Mesodermal cell (in vitro differentiated cells): Measurements from ENCODE around the gene DNLZ.

ENCODE experiments used
- H3K27ac ChIP-seq: 2 replicates; pipeline ENCODE4 v1.7.0; 2013; ENCODE audit warnings: mild to moderate bottlenecking, low read depth, low read length, moderate library complexity; ENCODE audit not compliant: severe bottlenecking
- H3K36me3 ChIP-seq: 2 replicates; pipeline ENCODE4 v1.7.1; 2013; ENCODE audit warnings: mild to moderate bottlenecking, low read length, moderate library complexity; ENCODE audit not compliant: control insufficient read depth, insufficient read depth
- H3K4me1 ChIP-seq: one replicate; pipeline ENCODE4 v1.7.1; 2013; ENCODE audit warnings: mild to moderate bottlenecking, low read length; ENCODE audit not compliant: insufficient read depth, control insufficient read depth, poor library complexity, severe bottlenecking
- H3K4me3 ChIP-seq: 2 replicates; pipeline ENCODE4 v1.7.0; 2013; ENCODE audit warnings: low read length, control low read depth, mild to moderate bottlenecking; ENCODE audit not compliant: insufficient read depth, poor library complexity, severe bottlenecking; ENCODE audit errors: extremely low read depth
- H3K9me3 ChIP-seq: 2 replicates; pipeline ENCODE4 v1.7.1; 2013; ENCODE audit warnings: mild to moderate bottlenecking, low read length, moderate library complexity; ENCODE audit not compliant: control insufficient read depth
- WGBS, 2 experiments: methylation state at CpG; one replicate each; pipeline ENCODE4 v1.1.5; 2013; ENCODE audit warnings: missing lambda C conversion rate in 2 of 2; ENCODE audit not compliant: insufficient coverage in 2 of 2; 5-methylcytosine and 5-hydroxymethylcytosine counted together

The DNLZ gene

GRCh38 chr9:136334541-136334940 is 29.0 kb downstream of the DNLZ start:
- Histone ChIP-seq H3K36me3 (peaks cover 55% of the 10 kb centered on the region), H3K4me3 (no peak overlapping the region), H3K4me1 (peaks cover 8% of the 10 kb centered on the region), H3K9me3 (no peaks in the 10 kb centered on the region), H3K27ac (no peak overlapping the region)
- WGBS, 2 experiments = 96 to 98% methylated on average over 18 to 21 of the region's 21 CpGs

GRCh38 chr9:136333486-136333885 is 30.1 kb downstream of the DNLZ start:
- Histone ChIP-seq H3K4me1 (peaks cover 17% of the 10 kb centered on the region), H3K36me3 (peaks cover 52% of the 10 kb centered on the region), H3K4me3 (no peak overlapping the region), H3K27ac (no peak overlapping the region), H3K9me3 (no peaks in the 10 kb centered on the region)
- WGBS, 2 experiments = 97% methylated on average over 9 to 14 of the region's 17 CpGs

- no peak overlapping the region for H3K4me3 ChIP-seq
Observed at GRCh38 chr9:136333045-136333444, 30.5 kb downstream of the DNLZ start.

DNA sequence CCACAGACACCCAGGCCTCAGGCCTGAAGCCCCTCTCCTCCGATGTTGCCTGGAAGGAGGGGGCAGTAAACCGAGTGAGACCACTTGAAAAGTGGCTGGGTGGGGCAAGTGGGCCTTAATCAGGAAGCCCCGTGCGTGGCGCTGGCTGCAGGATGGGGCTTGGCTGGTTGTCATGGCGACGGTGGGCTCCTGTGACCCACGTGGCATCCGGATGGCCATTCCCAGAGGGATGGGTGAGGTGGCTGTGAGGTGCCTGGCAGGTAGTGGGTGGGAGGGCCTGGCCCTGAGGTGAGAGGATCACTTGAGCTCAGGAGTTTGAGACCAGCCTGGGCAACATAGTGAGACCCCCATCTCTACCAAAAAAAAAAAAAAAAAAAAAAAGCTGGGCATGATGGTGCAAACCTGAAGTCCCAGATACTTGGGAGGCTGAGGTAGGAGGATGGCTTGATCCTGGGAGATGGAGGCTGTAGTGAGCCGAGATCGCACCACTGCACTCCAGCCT is 31.0 kb downstream of the DNLZ start:
- no peak overlapping the region for H3K4me3 ChIP-seq
- WGBS, 2 experiments = 91 to 93% methylated on average over 7 to 9 of the region's 11 CpGs
- H3K9me3 ChIP-seq = no peaks in the 10 kb centered on the region
- peaks cover 45% of the 10 kb centered on the region for H3K36me3 ChIP-seq
- peaks cover 21% of the 10 kb centered on the region for H3K4me1 ChIP-seq
- H3K27ac ChIP-seq = no peak overlapping the region

More at GRCh38 chr9:136333045-136333444, 30.5 kb downstream of the DNLZ start:
- Histone ChIP-seq H3K4me1 (peaks cover 21% of the 10 kb centered on the region), H3K27ac (no peak overlapping the region), H3K9me3 (no peaks in the 10 kb centered on the region), H3K36me3 (peaks cover 49% of the 10 kb centered on the region)
- 91 to 98% methylated on average over 7 to 12 of the region's 12 CpGs for WGBS, 2 experiments

DNA sequence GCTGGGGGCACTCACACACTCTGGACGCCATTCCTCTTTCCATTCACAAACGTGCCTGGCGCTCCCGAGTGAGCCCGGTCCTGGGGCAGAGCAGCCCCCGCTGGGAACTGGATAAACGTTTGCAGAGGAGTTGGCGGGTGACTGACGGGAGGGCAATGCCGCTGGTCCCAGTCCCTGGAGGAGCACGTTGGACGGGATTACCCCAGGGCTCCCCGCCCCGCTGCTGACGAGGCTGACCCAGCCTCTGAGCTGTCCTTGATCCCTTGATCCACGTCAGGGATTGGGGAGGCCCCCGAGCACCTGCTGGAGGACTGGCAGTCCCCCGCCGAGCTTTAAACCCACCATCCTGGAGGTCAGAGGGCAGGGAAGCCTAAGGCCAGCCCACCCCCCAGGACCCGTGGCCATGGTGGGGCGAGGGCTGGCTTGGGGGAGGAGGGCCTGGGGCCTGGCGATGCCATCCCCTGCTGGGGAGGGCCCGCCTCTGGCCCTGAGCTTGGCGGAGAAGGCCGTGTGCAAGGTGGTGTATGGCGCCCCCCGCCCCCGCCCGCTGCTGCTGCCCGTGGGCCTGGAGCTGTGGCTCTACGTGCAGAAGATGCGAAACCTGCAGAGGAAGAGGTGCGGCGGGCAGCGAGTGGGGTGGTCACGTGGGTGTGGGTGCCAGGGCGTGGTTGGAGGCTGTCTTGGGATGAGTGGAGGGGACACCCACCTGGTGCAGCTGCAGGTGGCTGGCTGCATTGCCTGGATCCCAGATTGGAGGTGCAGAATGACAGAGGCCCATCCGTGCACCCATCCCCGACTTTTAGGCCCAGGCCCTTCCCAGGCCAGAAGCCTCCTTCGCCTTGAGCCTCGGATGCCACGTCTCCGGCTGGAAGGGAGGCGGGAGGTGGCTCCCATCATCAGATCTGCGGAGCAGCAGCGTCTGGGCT is 31.7 kb downstream of the DNLZ start:
- Histone ChIP-seq H3K4me1 (peaks cover 25% of the 10 kb centered on the region), H3K4me3 (no peak overlapping the region), H3K36me3 (peaks cover 38% of the 10 kb centered on the region), H3K27ac (no peak overlapping the region), H3K9me3 (no peaks in the 10 kb centered on the region)
- WGBS, 2 experiments = 92 to 93% methylated on average over 31 to 42 of the region's 46 CpGs

DNA sequence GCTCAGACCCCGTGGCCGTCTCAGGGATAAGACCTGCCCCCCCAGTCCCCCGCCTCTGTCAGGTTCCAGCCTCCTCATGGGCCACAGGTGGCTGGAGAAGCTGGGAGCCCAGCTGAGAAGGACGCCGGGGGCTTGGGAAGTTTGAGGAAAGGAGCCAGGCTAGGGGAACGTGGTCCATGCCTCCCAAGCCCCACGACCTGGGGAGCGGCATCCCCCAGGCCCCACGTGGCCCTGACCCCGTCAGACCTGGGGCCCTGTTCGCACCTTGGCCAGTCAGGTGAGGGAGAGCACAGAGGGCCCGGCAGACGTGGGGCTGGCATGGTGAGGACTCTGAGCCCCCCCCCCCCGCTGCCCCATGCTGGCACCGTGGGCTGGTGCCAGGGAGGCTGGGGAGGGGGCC is 32.5 kb downstream of the DNLZ start:
- Histone ChIP-seq H3K4me3 (no peak overlapping the region), H3K4me1 (peaks cover 33% of the 10 kb centered on the region), H3K36me3 (peaks cover 31% of the 10 kb centered on the region), H3K9me3 (no peaks in the 10 kb centered on the region), H3K27ac (no peak overlapping the region)
- 98 to 99% methylated on average over 8 to 15 of the region's 15 CpGs for WGBS, 2 experiments

DNA sequence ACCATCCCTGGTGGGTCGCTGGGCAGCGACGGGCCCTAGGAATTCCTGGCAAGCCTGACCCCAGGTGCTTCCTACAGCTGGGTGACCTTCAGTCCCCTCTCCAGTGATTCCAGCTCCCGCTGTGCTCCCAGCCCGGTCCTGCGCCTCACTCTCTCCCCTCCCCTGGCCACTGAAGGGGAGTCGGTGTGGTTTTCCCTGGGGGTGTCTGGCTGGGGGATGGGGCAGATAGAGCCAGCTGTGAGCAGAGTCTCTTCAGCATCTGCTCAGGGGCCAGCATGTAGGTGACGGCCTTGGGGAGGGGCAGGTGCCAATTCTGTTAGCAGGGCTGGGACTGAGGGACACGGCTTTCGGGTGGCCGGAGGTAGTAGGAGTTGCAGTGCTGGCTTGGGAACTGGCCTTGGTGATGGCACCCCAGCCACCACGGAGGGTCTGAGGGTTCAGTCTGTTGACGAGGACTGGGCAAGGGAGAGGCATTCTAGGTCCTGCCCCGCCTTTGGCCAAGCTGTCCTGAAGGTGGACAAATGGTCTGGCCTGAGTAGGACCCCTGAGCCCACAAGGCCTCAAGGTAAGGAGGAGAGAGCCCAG is 33.0 kb downstream of the DNLZ start:
- no peak overlapping the region for H3K27ac ChIP-seq
- peaks cover 31% of the 10 kb centered on the region for H3K36me3 ChIP-seq
- peaks cover 33% of the 10 kb centered on the region for H3K4me1 ChIP-seq
- H3K4me3 ChIP-seq = no peak overlapping the region
- 89 to 91% methylated on average over 12 to 13 of the region's 14 CpGs for WGBS, 2 experiments
- H3K9me3 ChIP-seq = no peaks in the 10 kb centered on the region

GRCh38 chr9:136329636-136330405 is 33.7 kb downstream of the DNLZ start:
- Histone ChIP-seq H3K4me1 (peaks cover 35% of the 10 kb centered on the region), H3K27ac (no peak overlapping the region), H3K9me3 (no peaks in the 10 kb centered on the region), H3K4me3 (no peak overlapping the region), H3K36me3 (peaks cover 29% of the 10 kb centered on the region)
- 96 to 98% methylated on average over 19 to 22 of the region's 23 CpGs for WGBS, 2 experiments

GRCh38 chr9:136329211-136329627 is 34.3 kb downstream of the DNLZ start:
- WGBS, 2 experiments = 91 to 92% methylated on average over 18 of the region's 19 CpGs
- H3K27ac ChIP-seq = peak overlapping the region; percentile 41

GRCh38 chr9:136328622-136329041 is 34.9 kb downstream of the DNLZ start:
- H3K4me3 ChIP-seq = peak overlapping the region; percentile 54
- H3K27ac ChIP-seq = peak overlapping the region; percentile 41
- H3K9me3 ChIP-seq = no peaks in the 10 kb centered on the region
- H3K4me1 ChIP-seq = peaks cover 35% of the 10 kb centered on the region
- 58 to 68% methylated on average over 15 of the region's 15 CpGs for WGBS, 2 experiments
- H3K36me3 ChIP-seq = peaks cover 20% of the 10 kb centered on the region

More at GRCh38 chr9:136329211-136329627, 34.3 kb downstream of the DNLZ start:
- H3K36me3 ChIP-seq = peaks cover 23% of the 10 kb centered on the region
- peak overlapping the region; percentile 54 for H3K4me3 ChIP-seq
- peaks cover 35% of the 10 kb centered on the region for H3K4me1 ChIP-seq
- no peaks in the 10 kb centered on the region for H3K9me3 ChIP-seq
